Memory B cell (primary cell): ENCODE results near the gene CXXC5.

ENCODE experiments used
- ATAC-seq: fragments of 150-1000 bp; cut with Tn5 transposase; 2 replicates; pipeline ENCODE4 v1.10.0; 2021; ENCODE audit warnings: low read depth, mild to moderate bottlenecking, moderate library complexity
- DNase-seq, 2 donors: peaks; one replicate each; pipeline ENCODE4 v3.0.0; 2022; ENCODE audit warnings: low spot score in 2 of 2
- H3K27ac Mint-ChIP-seq: one replicate; pipeline ENCODE4 v1.8.0; 2022; ENCODE audit warnings: mild to moderate bottlenecking, moderate library complexity, mixed read lengths
- H3K27me3 Mint-ChIP-seq: one replicate; pipeline ENCODE4 v1.8.0; 2022; ENCODE audit warnings: mixed read lengths
- H3K36me3 Mint-ChIP-seq: one replicate; pipeline ENCODE4 v1.8.0; 2022; ENCODE audit warnings: mild to moderate bottlenecking, mixed read lengths
- H3K4me1 Mint-ChIP-seq: one replicate; pipeline ENCODE4 v1.8.0; 2022; ENCODE audit warnings: mixed read lengths
- H3K4me3 Mint-ChIP-seq: one replicate; pipeline ENCODE4 v1.8.0; 2022; ENCODE audit warnings: mild to moderate bottlenecking, moderate library complexity, mixed read lengths
- H3K9me3 Mint-ChIP-seq: one replicate; pipeline ENCODE4 v1.8.0; 2022; ENCODE audit warnings: mixed read lengths

CXXC5 gene

GRCh38 chr5:139701056-139701741 is 53.0 kb downstream of the CXXC5 start:
- H3K4me3 Mint-ChIP-seq, result peak overlapping the region; percentile 43
- H3K27ac Mint-ChIP-seq, result no peak overlapping the region
- H3K9me3 Mint-ChIP-seq, result no peaks in the 10 kb centered on the region

GRCh38 chr5:139702548-139702947 is 54.4 kb downstream of the CXXC5 start:
- no peaks in the 10 kb centered on the region for H3K9me3 Mint-ChIP-seq
- H3K27me3 Mint-ChIP-seq, result peaks cover 8% of the 10 kb centered on the region
- H3K27ac Mint-ChIP-seq, result no peak overlapping the region
- DNase-seq (no peak), ATAC-seq (no peak)
- peaks cover 34% of the 10 kb centered on the region for H3K4me1 Mint-ChIP-seq
- H3K36me3 Mint-ChIP-seq, result no peaks in the 10 kb centered on the region
- no peak overlapping the region for H3K4me3 Mint-ChIP-seq

More at GRCh38 chr5:139701056-139701741, 53.0 kb downstream of the CXXC5 start:
- ATAC-seq (no peak), DNase-seq (no peak)
- H3K36me3 Mint-ChIP-seq, result no peaks in the 10 kb centered on the region
- peaks cover 35% of the 10 kb centered on the region for H3K4me1 Mint-ChIP-seq
- peaks cover 12% of the 10 kb centered on the region for H3K27me3 Mint-ChIP-seq

GRCh38 chr5:139704748-139705147 is 56.6 kb downstream of the CXXC5 start:
- H3K27ac Mint-ChIP-seq, result no peak overlapping the region
- H3K36me3 Mint-ChIP-seq, result no peaks in the 10 kb centered on the region
- H3K4me1 Mint-ChIP-seq, result peaks cover 30% of the 10 kb centered on the region
- H3K9me3 Mint-ChIP-seq, result no peaks in the 10 kb centered on the region
- no peak for ATAC-seq
- H3K27me3 Mint-ChIP-seq, result peaks cover 4% of the 10 kb centered on the region
- no peak overlapping the region for H3K4me3 Mint-ChIP-seq
- no peak for DNase-seq

GRCh38 chr5:139705191-139705590 is 57.0 kb downstream of the CXXC5 start:
- Mint-ChIP-seq H3K4me1 (peaks cover 32% of the 10 kb centered on the region), H3K4me3 (no peak overlapping the region), H3K27ac (no peak overlapping the region), H3K9me3 (no peaks in the 10 kb centered on the region), H3K27me3 (peaks cover 4% of the 10 kb centered on the region), H3K36me3 (no peaks in the 10 kb centered on the region)
- DNase-seq (no peak), ATAC-seq (no peak)

- Mint-ChIP-seq H3K27ac (no peak overlapping the region), H3K9me3 (no peaks in the 10 kb centered on the region), H3K27me3 (peaks cover 4% of the 10 kb centered on the region), H3K4me1 (peaks cover 33% of the 10 kb centered on the region), H3K36me3 (no peaks in the 10 kb centered on the region), H3K4me3 (no peak overlapping the region)
- DNase-seq, result no peak
- ATAC-seq, result no peak
Observed at GRCh38 chr5:139705655-139706587, 57.8 kb downstream of the CXXC5 start.

- H3K4me3 Mint-ChIP-seq, result no peak overlapping the region
- no peaks in the 10 kb centered on the region for H3K36me3 Mint-ChIP-seq
- DNase-seq (no peak), ATAC-seq (no peak)
- peaks cover 30% of the 10 kb centered on the region for H3K4me1 Mint-ChIP-seq
- H3K27me3 Mint-ChIP-seq, result peaks cover 4% of the 10 kb centered on the region
- peak overlapping the region; percentile 29 for H3K27ac Mint-ChIP-seq
- no peaks in the 10 kb centered on the region for H3K9me3 Mint-ChIP-seq
Observed at GRCh38 chr5:139707445-139708003, 59.4 kb downstream of the CXXC5 start.

GRCh38 chr5:139708434-139708861 is 60.3 kb downstream of the CXXC5 start:
- H3K4me3 Mint-ChIP-seq, result peak overlapping the region; percentile 56
- H3K9me3 Mint-ChIP-seq, result no peaks in the 10 kb centered on the region
- no peaks in the 10 kb centered on the region for H3K36me3 Mint-ChIP-seq
- H3K27me3 Mint-ChIP-seq, result peaks cover 2% of the 10 kb centered on the region
- no peak for ATAC-seq
- peaks cover 30% of the 10 kb centered on the region for H3K4me1 Mint-ChIP-seq
- H3K27ac Mint-ChIP-seq, result peak overlapping the region; percentile 29
- no peak for DNase-seq

- ATAC-seq (no peak), DNase-seq (no peak)
- Mint-ChIP-seq H3K27me3 (no peaks in the 10 kb centered on the region), H3K27ac (peak overlapping the region; percentile 29), H3K36me3 (no peaks in the 10 kb centered on the region), H3K9me3 (no peaks in the 10 kb centered on the region), H3K4me1 (peaks cover 30% of the 10 kb centered on the region), H3K4me3 (peak overlapping the region; percentile 56)
Observed at GRCh38 chr5:139708877-139709581, 60.9 kb downstream of the CXXC5 start.

GRCh38 chr5:139709582-139710318 is 61.6 kb downstream of the CXXC5 start:
- H3K4me1 Mint-ChIP-seq, result peaks cover 30% of the 10 kb centered on the region
- no peak for DNase-seq
- peak overlapping the region; percentile 92 for H3K27ac Mint-ChIP-seq
- ATAC-seq, result peak; percentile 2
- H3K4me3 Mint-ChIP-seq, result peak overlapping the region; percentile 78
- H3K27me3 Mint-ChIP-seq, result no peaks in the 10 kb centered on the region
- no peaks in the 10 kb centered on the region for H3K36me3 Mint-ChIP-seq
- no peaks in the 10 kb centered on the region for H3K9me3 Mint-ChIP-seq

GRCh38 chr5:139710319-139711066 is 62.3 kb downstream of the CXXC5 start:
- no peaks in the 10 kb centered on the region for H3K9me3 Mint-ChIP-seq
- no peaks in the 10 kb centered on the region for H3K36me3 Mint-ChIP-seq
- H3K4me3 Mint-ChIP-seq, result peak overlapping the region; percentile 78
- H3K27ac Mint-ChIP-seq, result peak overlapping the region; percentile 92
- peaks cover 29% of the 10 kb centered on the region for H3K4me1 Mint-ChIP-seq
- DNase-seq (peak; percentile 77 to 82), ATAC-seq (peak; percentile 77)
- no peaks in the 10 kb centered on the region for H3K27me3 Mint-ChIP-seq

- H3K4me1 Mint-ChIP-seq, result peaks cover 22% of the 10 kb centered on the region
- H3K4me3 Mint-ChIP-seq, result peak overlapping the region; percentile 86
- H3K27me3 Mint-ChIP-seq, result no peaks in the 10 kb centered on the region
- H3K36me3 Mint-ChIP-seq, result no peaks in the 10 kb centered on the region
- peak in 1 of 2 donors; percentile 67 for DNase-seq
- ATAC-seq, result peak; percentile 49
- no peaks in the 10 kb centered on the region for H3K9me3 Mint-ChIP-seq
- H3K27ac Mint-ChIP-seq, result peak overlapping the region; percentile 92
Observed at GRCh38 chr5:139711067-139711905, 63.1 kb downstream of the CXXC5 start.

- H3K27ac Mint-ChIP-seq, result peak overlapping the region; percentile 92
- H3K4me3 Mint-ChIP-seq, result peak overlapping the region; percentile 86
- no peaks in the 10 kb centered on the region for H3K9me3 Mint-ChIP-seq
- ATAC-seq (no peak), DNase-seq (no peak)
- H3K27me3 Mint-ChIP-seq, result no peaks in the 10 kb centered on the region
- H3K36me3 Mint-ChIP-seq, result no peaks in the 10 kb centered on the region
- H3K4me1 Mint-ChIP-seq, result peaks cover 19% of the 10 kb centered on the region
Observed at GRCh38 chr5:139711906-139712224, 63.7 kb downstream of the CXXC5 start.
